AG10803 (cell line): Measurements from ENCODE around the gene ZMYND15.
"Not testable (repeated sequence)": the region's sequence is repeated elsewhere in the genome, so short reads cannot be mapped to it uniquely, and the experiment has no call there.

Experiments used
- DNase-seq: peaks from one replicate; pipeline ENCODE4 v3.0.0; 2010; ENCODE audit warnings: low read depth
- H3K4me3 ChIP-seq: 2 replicates; pipeline ENCODE4 v1.5.1; 2011; ENCODE audit warnings: mild to moderate bottlenecking, low read length, control low read depth
- TF ChIP-seq, protein P1 (sequence below): conservative IDR thresholded peaks from 2 replicates; pipeline ENCODE4 v1.5.1; 2011; ENCODE audit warnings: mild to moderate bottlenecking, low read length, control low read depth, inconsistent platforms

Gene ZMYND15

DNA sequence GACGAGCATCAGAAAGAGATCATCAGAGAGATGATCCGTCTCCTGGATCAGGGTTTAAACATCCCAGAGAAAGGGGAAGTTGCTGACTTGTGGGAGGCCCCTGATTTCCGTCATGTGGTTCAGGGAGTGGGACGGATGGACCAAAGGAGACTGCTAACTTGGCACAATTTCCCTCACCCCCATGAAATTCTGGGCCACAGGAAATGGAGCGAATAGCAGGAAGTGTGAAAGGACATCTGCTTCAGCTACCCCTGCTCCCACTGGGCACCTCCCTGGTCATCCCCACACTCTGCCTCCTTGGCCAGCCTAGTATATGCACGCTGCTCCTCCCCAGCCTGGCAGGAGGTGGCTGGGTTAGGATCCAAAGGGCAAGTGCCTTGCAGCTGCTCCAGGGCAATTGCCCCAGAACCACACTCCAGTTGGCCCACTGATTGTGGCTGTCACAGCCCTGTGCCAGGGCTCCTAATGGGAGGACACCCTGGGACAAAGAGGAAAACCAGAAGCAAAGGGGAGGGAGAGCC lies 27.9 kb upstream of the ZMYND15 start:
- TF ChIP-seq, protein P1, sequence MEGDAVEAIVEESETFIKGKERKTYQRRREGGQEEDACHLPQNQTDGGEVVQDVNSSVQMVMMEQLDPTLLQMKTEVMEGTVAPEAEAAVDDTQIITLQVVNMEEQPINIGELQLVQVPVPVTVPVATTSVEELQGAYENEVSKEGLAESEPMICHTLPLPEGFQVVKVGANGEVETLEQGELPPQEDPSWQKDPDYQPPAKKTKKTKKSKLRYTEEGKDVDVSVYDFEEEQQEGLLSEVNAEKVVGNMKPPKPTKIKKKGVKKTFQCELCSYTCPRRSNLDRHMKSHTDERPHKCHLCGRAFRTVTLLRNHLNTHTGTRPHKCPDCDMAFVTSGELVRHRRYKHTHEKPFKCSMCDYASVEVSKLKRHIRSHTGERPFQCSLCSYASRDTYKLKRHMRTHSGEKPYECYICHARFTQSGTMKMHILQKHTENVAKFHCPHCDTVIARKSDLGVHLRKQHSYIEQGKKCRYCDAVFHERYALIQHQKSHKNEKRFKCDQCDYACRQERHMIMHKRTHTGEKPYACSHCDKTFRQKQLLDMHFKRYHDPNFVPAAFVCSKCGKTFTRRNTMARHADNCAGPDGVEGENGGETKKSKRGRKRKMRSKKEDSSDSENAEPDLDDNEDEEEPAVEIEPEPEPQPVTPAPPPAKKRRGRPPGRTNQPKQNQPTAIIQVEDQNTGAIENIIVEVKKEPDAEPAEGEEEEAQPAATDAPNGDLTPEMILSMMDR: no peak
- no peak overlapping the region for H3K4me3 ChIP-seq
- no peak for DNase-seq

DNA sequence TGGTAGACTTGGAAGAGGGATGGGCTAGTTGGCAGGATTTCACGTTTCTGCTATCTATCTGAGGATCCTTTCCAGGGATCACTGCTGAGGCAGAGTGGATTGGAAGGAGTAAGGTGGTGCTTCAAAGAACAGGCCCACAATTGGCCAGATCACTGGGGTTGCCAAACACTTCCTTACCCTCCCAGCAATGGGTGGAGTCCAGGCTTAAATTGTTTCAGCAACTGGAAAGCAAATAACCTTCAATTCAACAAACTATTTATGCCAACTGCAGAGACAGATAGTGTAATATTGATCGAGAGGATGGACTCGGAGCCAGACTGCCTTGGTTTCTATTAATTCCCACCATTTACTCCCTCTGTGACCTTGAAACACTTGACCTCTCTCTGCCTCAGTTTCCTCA lies 27.1 kb upstream of the ZMYND15 start:
- TF ChIP-seq, protein P1: no peak
- no peak overlapping the region for H3K4me3 ChIP-seq
- no peak for DNase-seq

- not testable (repeated sequence) for DNase-seq, H3K4me3 ChIP-seq
Observed at GRCh38 chr17:4714340-4715062, 25.1 kb upstream of the ZMYND15 start.

DNA sequence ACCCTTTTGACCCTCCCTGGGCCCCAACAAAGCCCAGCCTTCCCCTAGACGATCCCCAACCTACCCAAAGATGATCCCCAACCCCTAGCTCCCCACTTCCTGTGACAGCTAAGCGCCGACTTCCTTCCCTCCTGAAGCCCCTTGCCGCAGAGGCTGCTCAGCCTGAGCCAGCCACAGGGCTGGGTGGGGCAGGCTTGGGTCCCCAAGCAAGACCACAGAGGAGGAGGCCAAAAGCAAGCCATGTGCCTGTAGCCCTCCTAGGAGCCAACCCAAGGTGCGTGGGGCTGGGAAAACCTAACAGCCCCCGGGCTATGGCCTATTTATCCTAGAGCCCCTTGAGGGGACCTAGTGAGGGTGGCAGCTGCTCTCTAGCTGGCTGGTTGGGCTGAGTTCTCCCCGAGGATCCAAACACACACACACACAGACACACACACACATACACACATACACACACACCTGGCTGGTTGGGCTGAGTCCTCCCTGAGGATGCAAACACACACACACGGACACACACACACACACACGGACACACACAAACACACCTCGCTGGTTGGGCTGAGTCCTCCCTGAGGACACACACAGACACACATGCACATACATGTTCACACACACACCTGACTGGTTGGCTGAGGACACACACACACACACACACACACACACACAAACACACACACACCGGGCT lies 24.4 kb upstream of the ZMYND15 start:
- TF ChIP-seq, protein P1: no peak
- DNase-seq: no peak
- H3K4me3 ChIP-seq: no peak overlapping the region

- TF ChIP-seq, protein P1: no peak
- no peak overlapping the region for H3K4me3 ChIP-seq
- DNase-seq: no peak
Observed at GRCh38 chr17:4716081-4716480, 23.6 kb upstream of the ZMYND15 start.

GRCh38 chr17:4717791-4718190 lies 21.8 kb upstream of the ZMYND15 start:
- no peak overlapping the region for H3K4me3 ChIP-seq
- no peak for DNase-seq
- TF ChIP-seq, protein P1: no peak

GRCh38 chr17:4718276-4718675 lies 21.4 kb upstream of the ZMYND15 start:
- DNase-seq: no peak
- H3K4me3 ChIP-seq: no peak overlapping the region
- TF ChIP-seq, protein P1: no peak
